ENCODE results near the gene UACA.

DNA sequence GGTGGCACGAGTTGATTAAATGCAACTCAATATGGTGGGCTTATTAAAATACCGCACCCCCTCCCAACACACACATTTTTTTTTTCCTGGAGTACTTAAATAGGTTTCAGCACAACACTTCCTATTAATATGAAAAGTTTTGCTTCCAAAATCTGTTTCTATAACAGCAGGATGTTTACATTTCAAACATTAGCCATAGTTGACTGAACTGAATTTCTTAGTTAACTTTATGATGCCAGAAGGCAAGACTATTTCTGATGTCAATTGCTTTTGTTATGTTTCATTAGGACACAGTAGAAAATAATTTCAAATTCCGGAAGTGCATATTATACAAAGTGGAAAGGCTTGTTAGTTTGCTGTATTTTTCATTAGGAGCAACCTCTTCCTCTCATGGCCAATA, 104.7 kb downstream of the UACA start:
- TF ChIP-seq CTCF (IDR thresholded peaks at IDR 0.05) (no peak), POLR2A (IDR thresholded peaks at IDR 0.05) (no peak), POLR2AphosphoS5 (IDR thresholded peaks at IDR 0.05) (no peak)
